HG03342 (cell line): ENCODE results near the gene CDYL2.
"Not testable (repeated sequence)": the region's sequence is repeated elsewhere in the genome, so short reads cannot be mapped to it uniquely, and the experiment has no call there.

Source experiments
- ATAC-seq: cut with Tn5 transposase; IDR thresholded peaks from one replicate; pipeline ENCODE4 v1.9.1; 2021; ENCODE audit warnings: mild to moderate bottlenecking, moderate library complexity; ENCODE audit not compliant: unreplicated experiment

The CDYL2 gene

GRCh38 chr16:80804526-80805383 lies at the start of gene CDYL2:
Gene CDYL2 (minus strand): TSS chr16:80804598. CDS start chr16:80804173, 425 bp downstream.
- ATAC-seq: peak; percentile 47

GRCh38 chr16:80852261-80852872 lies 48.0 kb upstream of the CDYL2 start:
- ATAC-seq: no peak

GRCh38 chr16:80851831-80852230 lies 47.4 kb upstream of the CDYL2 start:
- no peak for ATAC-seq

- ATAC-seq: no peak
Observed at GRCh38 chr16:80850757-80851156, 46.4 kb upstream of the CDYL2 start.

- ATAC-seq: no peak
Observed at GRCh38 chr16:80848862-80849261, 44.5 kb upstream of the CDYL2 start.

- no peak for ATAC-seq
Observed at GRCh38 chr16:80846680-80847079, 42.3 kb upstream of the CDYL2 start.

GRCh38 chr16:80846275-80846674 lies 41.9 kb upstream of the CDYL2 start:
- ATAC-seq: no peak

GRCh38 chr16:80844395-80844794 lies 40.0 kb upstream of the CDYL2 start:
- ATAC-seq: no peak

- no peak for ATAC-seq
Observed at GRCh38 chr16:80841231-80841630, 36.8 kb upstream of the CDYL2 start.

GRCh38 chr16:80837533-80838147 lies 33.2 kb upstream of the CDYL2 start:
- ATAC-seq: no peak

GRCh38 chr16:80836846-80837245 lies 32.4 kb upstream of the CDYL2 start:
- no peak for ATAC-seq

- ATAC-seq: no peak
Observed at GRCh38 chr16:80836202-80836601, 31.8 kb upstream of the CDYL2 start.

- ATAC-seq: no peak
Observed at GRCh38 chr16:80831039-80831438, 26.6 kb upstream of the CDYL2 start.

- no peak for ATAC-seq
Observed at GRCh38 chr16:80828495-80828894, 24.1 kb upstream of the CDYL2 start.

GRCh38 chr16:80827007-80827406 lies 22.6 kb upstream of the CDYL2 start:
- no peak for ATAC-seq

- ATAC-seq: no peak
Observed at GRCh38 chr16:80825365-80825758, 21.0 kb upstream of the CDYL2 start.

GRCh38 chr16:80824623-80825364 lies 20.4 kb upstream of the CDYL2 start:
- no peak for ATAC-seq

GRCh38 chr16:80819988-80820387 lies 15.6 kb upstream of the CDYL2 start:
- ATAC-seq: no peak

- ATAC-seq: no peak
Observed at GRCh38 chr16:80816356-80816755, 12.0 kb upstream of the CDYL2 start.

- not testable (repeated sequence) for ATAC-seq
Observed at GRCh38 chr16:80815278-80815677, 10.9 kb upstream of the CDYL2 start.

GRCh38 chr16:80812593-80812992 lies 8.2 kb upstream of the CDYL2 start:
- no peak for ATAC-seq
